Immature natural killer cell (primary cell): ENCODE data around the gene ADAMTS6. TPM values are rescaled to one million over a fixed set of nuclear protein-coding genes. Genes with fewer than 3 reads are reported as not detected.

Source experiments
- DNase-seq, 3 donors: peaks; one replicate each; pipeline ENCODE4 v3.0.0; 2022; ENCODE audit warnings: mixed read lengths in 1 of 3
- H3K27ac Mint-ChIP-seq, 6 donors: one replicate each; pipeline ENCODE4 v1.8.0; 2020; ENCODE audit warnings: mixed read lengths in 6 of 6, mild to moderate bottlenecking in 5 of 6, inconsistent platforms in 4 of 6, moderate library complexity in 3 of 6
- H3K27me3 Mint-ChIP-seq, 3 donors: one replicate each; pipeline ENCODE4 v1.8.0; 2020 to 2021; ENCODE audit warnings: low read depth in 3 of 3, mild to moderate bottlenecking in 3 of 3, mixed read lengths in 3 of 3, moderate library complexity in 3 of 3, inconsistent platforms in 1 of 3
- H3K36me3 Mint-ChIP-seq, 3 donors: one replicate each; pipeline ENCODE4 v1.8.0; 2020; ENCODE audit warnings: mixed read lengths in 3 of 3, inconsistent platforms in 2 of 3, mild to moderate bottlenecking in 2 of 3
- H3K4me1 Mint-ChIP-seq, 2 donors: one replicate each; pipeline ENCODE4 v1.8.0; 2020; ENCODE audit warnings: inconsistent platforms in 2 of 2, mild to moderate bottlenecking in 2 of 2, mixed read lengths in 2 of 2, moderate library complexity in 1 of 2
- H3K4me3 Mint-ChIP-seq, 5 donors: one replicate each; pipeline ENCODE4 v1.8.0; 2020; ENCODE audit warnings: mild to moderate bottlenecking in 5 of 5, mixed read lengths in 5 of 5, inconsistent platforms in 3 of 5, moderate library complexity in 3 of 5
- H3K9me3 Mint-ChIP-seq, 6 donors: one replicate each; pipeline ENCODE4 v1.8.0; 2020; ENCODE audit warnings: mild to moderate bottlenecking in 6 of 6, mixed read lengths in 6 of 6, inconsistent platforms in 4 of 6, moderate library complexity in 3 of 6
- polyA plus RNA-seq, 3 donors: library from polyadenylated mRNA; unstranded; fragments of 300-500 nt; fragmentation: Illumina TruSeq; gene quantifications; one replicate each; pipeline ENCODE4 v1.2.3, GENCODE V29; 2021

ADAMTS6 gene
- polyA plus RNA-seq, 3 donors from 2014 or later, result not detected

GRCh38 chr5:65209341-65209740, 272.4 kb downstream of the ADAMTS6 start:
- H3K9me3 Mint-ChIP-seq, result no peaks in the 10 kb centered on the region
- no peak overlapping the region for H3K27ac Mint-ChIP-seq
- H3K36me3 Mint-ChIP-seq, result peaks cover 0 to 4% (median 0%) of the 10 kb centered on the region in 3 donors
- H3K27me3 Mint-ChIP-seq, result peaks cover 0 to 3% (median 2%) of the 10 kb centered on the region in 3 donors
- no peaks in the 10 kb centered on the region for H3K4me1 Mint-ChIP-seq
- DNase-seq, result no peak
- no peak overlapping the region for H3K4me3 Mint-ChIP-seq

GRCh38 chr5:65204966-65205365, 276.8 kb downstream of the ADAMTS6 start:
- no peaks in the 10 kb centered on the region for H3K4me1 Mint-ChIP-seq
- no peak overlapping the region for H3K4me3 Mint-ChIP-seq
- peaks cover 0 to 2% (median 0%) of the 10 kb centered on the region in 6 donors for H3K9me3 Mint-ChIP-seq
- peaks cover 0 to 6% (median 0%) of the 10 kb centered on the region in 3 donors for H3K27me3 Mint-ChIP-seq
- H3K27ac Mint-ChIP-seq, result no peak overlapping the region
- H3K36me3 Mint-ChIP-seq, result no peaks in the 10 kb centered on the region
- no peak for DNase-seq

GRCh38 chr5:65203746-65204145, 278.0 kb downstream of the ADAMTS6 start:
- Mint-ChIP-seq H3K9me3 (peaks cover 0 to 2% (median 0%) of the 10 kb centered on the region in 6 donors), H3K4me3 (no peak overlapping the region), H3K27me3 (peaks cover 0 to 6% (median 2%) of the 10 kb centered on the region in 3 donors), H3K36me3 (no peaks in the 10 kb centered on the region), H3K4me1 (no peaks in the 10 kb centered on the region), H3K27ac (no peak overlapping the region)
- no peak for DNase-seq

GRCh38 chr5:65199993-65200675, 281.6 kb downstream of the ADAMTS6 start:
- DNase-seq, result no peak
- no peak overlapping the region for H3K27ac Mint-ChIP-seq
- no peaks in the 10 kb centered on the region for H3K36me3 Mint-ChIP-seq
- H3K4me1 Mint-ChIP-seq, result no peaks in the 10 kb centered on the region
- H3K9me3 Mint-ChIP-seq, result peaks cover 0 to 2% (median 0%) of the 10 kb centered on the region in 6 donors
- no peak overlapping the region for H3K4me3 Mint-ChIP-seq
- H3K27me3 Mint-ChIP-seq, result peaks cover 0 to 6% (median 2%) of the 10 kb centered on the region in 3 donors

- no peaks in the 10 kb centered on the region for H3K36me3 Mint-ChIP-seq
- DNase-seq, result no peak
- H3K27ac Mint-ChIP-seq, result no peak overlapping the region
- peaks cover 0 to 2% (median 0%) of the 10 kb centered on the region in 3 donors for H3K27me3 Mint-ChIP-seq
- no peaks in the 10 kb centered on the region for H3K4me1 Mint-ChIP-seq
- peaks cover 0 to 2% (median 0%) of the 10 kb centered on the region in 6 donors for H3K9me3 Mint-ChIP-seq
- no peak overlapping the region for H3K4me3 Mint-ChIP-seq
These were observed 283.1 kb downstream of the ADAMTS6 start for GRCh38 chr5:65198456-65199120.

- Mint-ChIP-seq H3K27ac (no peak overlapping the region), H3K4me1 (no peaks in the 10 kb centered on the region), H3K27me3 (peaks cover 0 to 2% (median 0%) of the 10 kb centered on the region in 3 donors), H3K36me3 (no peaks in the 10 kb centered on the region), H3K4me3 (no peak overlapping the region), H3K9me3 (peaks cover 0 to under 1% (median 0%) of the 10 kb centered on the region in 6 donors)
- DNase-seq, result no peak
These were observed 283.9 kb downstream of the ADAMTS6 start for GRCh38 chr5:65197531-65198455.

- Mint-ChIP-seq H3K9me3 (no peaks in the 10 kb centered on the region), H3K36me3 (no peaks in the 10 kb centered on the region), H3K4me1 (no peaks in the 10 kb centered on the region), H3K27me3 (peaks cover 0 to 2% (median 0%) of the 10 kb centered on the region in 3 donors), H3K27ac (no peak overlapping the region), H3K4me3 (no peak overlapping the region)
- DNase-seq, result no peak
These were observed 286.8 kb downstream of the ADAMTS6 start for GRCh38 chr5:65194871-65195270.

GRCh38 chr5:65192331-65192730, 289.4 kb downstream of the ADAMTS6 start:
- Mint-ChIP-seq H3K9me3 (no peaks in the 10 kb centered on the region), H3K27ac (no peak overlapping the region), H3K36me3 (no peaks in the 10 kb centered on the region), H3K4me1 (no peaks in the 10 kb centered on the region), H3K27me3 (no peaks in the 10 kb centered on the region), H3K4me3 (no peak overlapping the region)
- DNase-seq, result no peak

GRCh38 chr5:65191554-65192135, 290.1 kb downstream of the ADAMTS6 start:
- Mint-ChIP-seq H3K36me3 (no peaks in the 10 kb centered on the region), H3K27ac (no peak overlapping the region), H3K4me3 (no peak overlapping the region), H3K4me1 (no peaks in the 10 kb centered on the region), H3K27me3 (no peaks in the 10 kb centered on the region), H3K9me3 (no peaks in the 10 kb centered on the region)
- no peak for DNase-seq

GRCh38 chr5:65190328-65191053, 291.2 kb downstream of the ADAMTS6 start:
- Mint-ChIP-seq H3K4me3 (no peak overlapping the region), H3K4me1 (no peaks in the 10 kb centered on the region), H3K27me3 (no peaks in the 10 kb centered on the region), H3K9me3 (no peaks in the 10 kb centered on the region), H3K36me3 (no peaks in the 10 kb centered on the region), H3K27ac (no peak overlapping the region)
- no peak for DNase-seq

- DNase-seq, result no peak
- Mint-ChIP-seq H3K4me1 (no peaks in the 10 kb centered on the region), H3K9me3 (no peaks in the 10 kb centered on the region), H3K27me3 (no peaks in the 10 kb centered on the region), H3K27ac (no peak overlapping the region), H3K36me3 (no peaks in the 10 kb centered on the region), H3K4me3 (no peak overlapping the region)
These were observed 295.0 kb downstream of the ADAMTS6 start for GRCh38 chr5:65186646-65187227.

- no peaks in the 10 kb centered on the region for H3K4me1 Mint-ChIP-seq
- H3K4me3 Mint-ChIP-seq, result no peak overlapping the region
- DNase-seq, result no peak
- H3K36me3 Mint-ChIP-seq, result no peaks in the 10 kb centered on the region
- no peaks in the 10 kb centered on the region for H3K9me3 Mint-ChIP-seq
- H3K27me3 Mint-ChIP-seq, result no peaks in the 10 kb centered on the region
- H3K27ac Mint-ChIP-seq, result no peak overlapping the region
These were observed 296.3 kb downstream of the ADAMTS6 start for GRCh38 chr5:65185468-65185867.

- no peaks in the 10 kb centered on the region for H3K27me3 Mint-ChIP-seq
- H3K27ac Mint-ChIP-seq, result no peak overlapping the region
- no peaks in the 10 kb centered on the region for H3K4me1 Mint-ChIP-seq
- H3K36me3 Mint-ChIP-seq, result no peaks in the 10 kb centered on the region
- no peaks in the 10 kb centered on the region for H3K9me3 Mint-ChIP-seq
- H3K4me3 Mint-ChIP-seq, result no peak overlapping the region
- DNase-seq, result no peak
These were observed 296.9 kb downstream of the ADAMTS6 start for GRCh38 chr5:65184780-65185179.
